Measurements from ENCODE around the gene MRTFB.

DNA sequence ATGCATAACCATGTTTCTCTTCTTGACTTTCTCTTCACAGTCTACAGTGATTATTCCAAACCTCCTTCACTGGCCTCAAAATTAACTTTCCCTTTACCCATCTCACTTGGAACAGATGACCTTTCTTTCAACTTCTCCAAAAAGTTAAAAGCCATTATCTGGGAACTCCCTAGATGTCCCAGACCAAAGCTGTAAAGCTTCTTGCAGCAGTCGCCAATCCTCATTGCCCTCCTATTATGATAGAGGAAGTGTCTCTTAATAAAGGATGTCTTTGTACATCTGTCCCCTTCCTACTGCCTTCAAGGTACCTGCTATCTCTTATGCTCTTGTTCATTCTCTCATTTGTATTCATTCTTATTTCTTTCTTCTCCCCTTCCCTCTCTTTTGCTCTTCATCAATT, 127.5 kb downstream of the MRTFB start:
- TF ChIP-seq, protein P1, sequence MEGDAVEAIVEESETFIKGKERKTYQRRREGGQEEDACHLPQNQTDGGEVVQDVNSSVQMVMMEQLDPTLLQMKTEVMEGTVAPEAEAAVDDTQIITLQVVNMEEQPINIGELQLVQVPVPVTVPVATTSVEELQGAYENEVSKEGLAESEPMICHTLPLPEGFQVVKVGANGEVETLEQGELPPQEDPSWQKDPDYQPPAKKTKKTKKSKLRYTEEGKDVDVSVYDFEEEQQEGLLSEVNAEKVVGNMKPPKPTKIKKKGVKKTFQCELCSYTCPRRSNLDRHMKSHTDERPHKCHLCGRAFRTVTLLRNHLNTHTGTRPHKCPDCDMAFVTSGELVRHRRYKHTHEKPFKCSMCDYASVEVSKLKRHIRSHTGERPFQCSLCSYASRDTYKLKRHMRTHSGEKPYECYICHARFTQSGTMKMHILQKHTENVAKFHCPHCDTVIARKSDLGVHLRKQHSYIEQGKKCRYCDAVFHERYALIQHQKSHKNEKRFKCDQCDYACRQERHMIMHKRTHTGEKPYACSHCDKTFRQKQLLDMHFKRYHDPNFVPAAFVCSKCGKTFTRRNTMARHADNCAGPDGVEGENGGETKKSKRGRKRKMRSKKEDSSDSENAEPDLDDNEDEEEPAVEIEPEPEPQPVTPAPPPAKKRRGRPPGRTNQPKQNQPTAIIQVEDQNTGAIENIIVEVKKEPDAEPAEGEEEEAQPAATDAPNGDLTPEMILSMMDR (IDR thresholded peaks at IDR 0.05; ENCODE audit: low read depth, low read length) = no peak
- TF ChIP-seq EZH2phosphoT487 (IDR thresholded peaks at IDR 0.05; ENCODE audit: low read depth) = no peak
